HG02642 (cell line): ENCODE results near the gene IQGAP2.
A peak's percentile ranks its signal among the peaks of the same experiment; 100 is the strongest.
"Not testable (repeated sequence)": the region's sequence is repeated elsewhere in the genome, so short reads cannot be mapped to it uniquely, and the experiment has no call there.

ENCODE experiments used
- ATAC-seq: cut with Tn5 transposase; IDR thresholded peaks from one replicate; pipeline ENCODE4 v1.9.1; 2021; ENCODE audit warnings: mild to moderate bottlenecking; ENCODE audit not compliant: unreplicated experiment, poor library complexity

IQGAP2 gene

GRCh38 chr5:76493190-76493837 lies 90.2 kb downstream of the IQGAP2 start:
- no peak for ATAC-seq

DNA sequence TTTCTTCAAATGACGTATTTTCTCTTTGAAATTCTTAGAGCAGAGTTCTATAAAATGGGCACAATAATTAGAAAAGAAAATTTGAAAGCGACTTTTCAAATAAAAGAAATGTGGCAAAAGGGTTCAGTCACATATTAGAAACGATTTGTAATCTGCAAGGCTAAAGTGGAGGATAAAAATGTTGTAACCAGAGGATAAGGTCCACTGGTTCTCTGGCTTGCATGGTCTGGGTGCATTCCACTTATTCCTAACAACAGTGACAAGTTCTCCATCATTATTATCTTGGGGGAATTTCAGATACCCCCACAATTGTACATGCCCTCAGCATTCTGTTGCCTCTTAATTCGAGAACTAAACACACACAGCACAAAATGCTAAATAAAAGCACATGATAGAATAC lies 91.1 kb downstream of the IQGAP2 start:
- no peak for ATAC-seq

DNA sequence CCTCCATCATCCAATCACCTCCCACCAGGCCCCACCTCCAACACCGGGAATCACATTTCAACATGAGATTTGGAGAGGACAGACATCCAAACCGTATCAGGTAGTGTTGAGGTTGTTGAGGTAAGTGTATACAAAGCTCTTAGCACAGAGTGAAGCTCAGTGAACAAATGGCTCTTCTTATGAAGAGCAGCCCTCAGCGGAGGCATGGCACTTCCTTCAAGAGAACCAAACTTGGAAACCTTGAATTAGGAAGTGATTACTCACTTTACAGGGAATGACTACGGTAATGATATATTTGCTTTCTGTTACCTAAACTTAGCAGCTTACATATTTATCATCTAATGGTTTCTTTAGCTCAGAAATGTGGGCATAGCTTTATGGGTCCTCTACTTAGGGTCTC lies 92.8 kb downstream of the IQGAP2 start:
- ATAC-seq: no peak

- ATAC-seq: no peak
These were observed 94.0 kb downstream of the IQGAP2 start for GRCh38 chr5:76497065-76497460.

GRCh38 chr5:76497986-76498717 lies 95.1 kb downstream of the IQGAP2 start:
- ATAC-seq: no peak

GRCh38 chr5:76499507-76500161 lies 96.5 kb downstream of the IQGAP2 start:
- no peak for ATAC-seq

DNA sequence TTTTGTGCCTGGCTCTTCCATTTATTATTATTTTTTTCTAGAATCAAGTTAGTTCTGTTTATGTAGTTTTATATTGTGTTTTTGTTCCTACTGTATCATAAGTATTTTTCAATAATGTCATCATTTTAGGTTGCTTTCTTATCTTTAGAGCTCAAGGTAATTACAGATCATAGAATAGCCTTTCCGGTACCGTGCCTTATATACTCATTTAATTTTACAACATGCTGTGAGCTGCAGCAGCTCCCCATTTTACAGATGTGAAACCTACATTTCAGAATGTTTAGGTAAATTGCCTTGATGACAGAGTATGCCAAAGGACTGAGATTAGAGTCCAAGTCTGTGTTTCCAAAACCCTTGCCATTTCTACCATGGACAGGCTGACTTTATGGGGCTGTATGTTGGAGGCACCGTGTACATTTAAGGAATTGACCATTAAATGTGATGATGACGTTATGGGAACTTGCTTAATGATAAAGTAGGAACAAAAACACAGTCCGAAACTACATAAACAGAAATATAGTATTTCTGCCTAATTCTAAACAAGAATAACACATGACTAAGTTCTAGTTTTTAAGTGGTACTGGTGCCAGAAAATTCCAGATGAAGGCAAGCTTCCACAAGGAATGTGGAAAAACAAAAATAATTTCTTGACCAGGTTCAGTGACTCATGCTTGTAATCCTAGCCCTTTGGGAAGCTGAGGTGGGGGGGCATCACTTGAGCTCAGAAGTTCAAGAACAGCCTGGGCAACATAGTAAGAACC lies 97.7 kb downstream of the IQGAP2 start:
- no peak for ATAC-seq

DNA sequence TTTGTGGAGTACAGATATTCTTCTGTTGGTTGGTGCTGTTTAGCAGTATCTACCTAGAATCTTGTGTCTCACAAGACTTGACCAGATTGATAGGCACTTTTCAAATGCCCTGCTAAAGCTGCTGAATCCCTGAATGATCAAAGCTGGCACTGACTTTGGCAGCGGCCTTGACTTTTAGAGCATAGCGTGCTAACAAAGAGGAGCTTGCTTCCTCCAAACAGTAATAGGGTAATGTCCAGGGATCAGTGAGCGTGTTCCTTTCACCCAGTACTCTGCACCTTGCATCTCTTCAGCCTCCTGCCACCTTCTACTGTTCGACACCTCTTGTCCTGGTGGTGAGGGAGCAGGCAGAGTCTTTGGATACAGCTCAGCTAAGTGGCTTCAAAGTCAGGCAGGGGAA lies 100.8 kb downstream of the IQGAP2 start:
- no peak for ATAC-seq

DNA sequence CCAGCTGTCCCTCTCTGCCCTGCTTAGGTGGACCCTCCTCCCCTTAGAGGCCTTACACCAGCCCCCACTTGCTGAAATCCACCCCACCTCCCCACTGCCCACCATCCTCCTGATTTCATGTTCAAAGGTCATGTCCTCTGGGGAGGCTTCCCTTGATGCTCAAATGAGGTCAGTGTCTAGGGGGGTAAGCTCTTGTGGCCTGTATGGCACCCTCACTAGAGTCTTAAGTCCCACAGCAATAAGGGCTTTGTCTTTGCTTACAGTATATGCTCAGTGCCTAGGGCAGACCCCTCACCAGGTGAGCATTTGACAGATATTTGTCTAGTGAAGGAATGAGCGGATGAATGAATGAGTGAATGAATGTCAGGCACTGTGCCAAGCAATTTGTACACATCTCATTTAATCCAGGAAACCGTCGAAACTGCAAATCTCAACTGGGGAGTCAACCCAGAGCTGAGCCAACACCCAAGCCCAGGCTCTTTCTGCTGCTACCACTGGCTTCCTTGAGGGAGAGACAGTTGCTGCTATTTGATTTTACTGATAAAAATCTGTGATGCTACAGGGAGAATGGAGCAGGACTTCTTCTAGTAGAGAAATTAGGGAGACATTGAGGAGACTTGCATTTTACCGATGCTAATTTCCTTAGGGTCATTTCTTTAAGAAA lies 101.9 kb downstream of the IQGAP2 start:
- no peak for ATAC-seq

DNA sequence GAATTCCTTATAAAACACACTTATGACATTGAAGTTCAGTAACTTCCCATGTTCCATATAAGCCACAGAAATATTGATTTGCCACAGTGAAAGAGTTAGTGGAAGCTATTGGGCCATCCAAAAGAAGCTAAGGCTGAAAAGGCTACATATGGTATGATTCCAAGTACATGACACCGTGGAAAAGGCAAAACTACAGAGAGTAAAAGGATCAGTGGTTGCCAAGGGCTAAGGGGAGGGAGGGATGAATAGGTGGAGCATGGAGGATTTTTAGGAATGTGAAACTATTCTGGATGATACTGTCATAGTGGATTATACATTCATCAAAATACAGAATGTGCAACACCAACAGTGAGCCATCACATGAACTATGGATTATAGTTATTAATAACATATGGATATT lies 110.4 kb downstream of the IQGAP2 start:
- ATAC-seq: no peak

DNA sequence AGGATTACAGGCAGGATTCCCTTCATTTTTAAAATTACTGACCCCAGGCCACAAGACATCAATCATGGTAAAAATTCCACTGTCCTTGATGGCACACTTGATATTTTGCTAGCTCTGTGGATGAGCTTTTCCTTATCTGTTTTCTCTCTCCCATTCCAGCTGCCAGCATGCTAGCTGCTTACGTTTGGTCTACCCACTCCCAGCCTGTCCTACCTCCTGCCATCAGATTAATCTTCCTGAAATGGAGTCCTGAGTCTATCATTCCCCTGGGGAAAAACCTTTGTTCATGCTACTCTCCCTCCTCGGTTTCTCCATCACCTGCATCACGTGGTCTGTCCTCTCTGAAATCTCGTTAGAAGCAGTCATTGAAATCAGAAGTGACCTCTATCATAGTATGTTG lies 111.2 kb downstream of the IQGAP2 start:
- ATAC-seq: no peak

- ATAC-seq: no peak
These were observed 111.6 kb downstream of the IQGAP2 start for GRCh38 chr5:76514713-76515112.

DNA sequence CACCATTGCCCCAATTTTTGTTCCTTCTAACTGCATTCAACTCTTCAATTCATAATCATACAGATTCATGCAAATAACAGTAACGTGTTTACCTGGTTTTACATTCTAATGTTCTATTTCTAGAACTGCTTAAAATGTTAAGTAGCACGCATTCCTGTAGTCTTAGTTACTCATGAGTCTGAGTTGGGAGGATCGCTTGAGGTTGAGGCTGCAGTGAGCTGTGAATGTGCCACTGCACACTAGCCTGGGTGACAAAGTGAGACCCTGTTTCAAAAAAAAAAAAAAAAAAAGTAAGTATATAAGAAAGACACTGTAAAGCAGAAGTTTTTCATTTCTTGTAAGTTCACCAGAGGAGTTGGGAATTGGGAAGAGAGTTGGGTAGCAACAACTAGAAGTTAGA lies 114.2 kb downstream of the IQGAP2 start:
- no peak for ATAC-seq

- ATAC-seq: not testable (repeated sequence)
These were observed 115.2 kb downstream of the IQGAP2 start for GRCh38 chr5:76518246-76518645.

DNA sequence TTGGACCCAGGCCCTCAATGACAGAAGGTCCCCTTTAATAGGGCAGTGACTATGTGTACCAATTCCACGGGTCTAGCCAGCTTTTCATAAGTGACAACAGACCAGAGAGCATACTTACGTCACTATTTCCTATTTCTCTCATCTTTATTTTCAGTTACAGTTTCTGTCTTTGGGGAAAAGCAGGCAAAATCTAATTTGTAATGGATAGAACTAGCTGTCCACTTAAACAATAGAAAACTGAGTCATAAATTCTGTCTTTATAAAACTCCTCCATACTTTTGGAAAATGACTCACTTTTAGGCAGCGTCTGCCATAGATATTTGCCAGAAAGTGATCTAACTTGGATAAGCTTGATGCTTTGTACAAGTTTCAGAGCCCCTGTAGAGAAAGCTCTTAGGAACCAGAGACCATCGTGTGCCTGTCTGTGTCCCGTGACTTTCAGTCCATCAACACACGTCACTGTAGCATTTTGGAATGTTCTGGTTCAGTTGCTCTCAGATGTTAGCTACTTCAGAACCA lies 118.2 kb downstream of the IQGAP2 start:
- peak; percentile 83 for ATAC-seq

GRCh38 chr5:76522103-76522935 lies 119.2 kb downstream of the IQGAP2 start:
- no peak for ATAC-seq

DNA sequence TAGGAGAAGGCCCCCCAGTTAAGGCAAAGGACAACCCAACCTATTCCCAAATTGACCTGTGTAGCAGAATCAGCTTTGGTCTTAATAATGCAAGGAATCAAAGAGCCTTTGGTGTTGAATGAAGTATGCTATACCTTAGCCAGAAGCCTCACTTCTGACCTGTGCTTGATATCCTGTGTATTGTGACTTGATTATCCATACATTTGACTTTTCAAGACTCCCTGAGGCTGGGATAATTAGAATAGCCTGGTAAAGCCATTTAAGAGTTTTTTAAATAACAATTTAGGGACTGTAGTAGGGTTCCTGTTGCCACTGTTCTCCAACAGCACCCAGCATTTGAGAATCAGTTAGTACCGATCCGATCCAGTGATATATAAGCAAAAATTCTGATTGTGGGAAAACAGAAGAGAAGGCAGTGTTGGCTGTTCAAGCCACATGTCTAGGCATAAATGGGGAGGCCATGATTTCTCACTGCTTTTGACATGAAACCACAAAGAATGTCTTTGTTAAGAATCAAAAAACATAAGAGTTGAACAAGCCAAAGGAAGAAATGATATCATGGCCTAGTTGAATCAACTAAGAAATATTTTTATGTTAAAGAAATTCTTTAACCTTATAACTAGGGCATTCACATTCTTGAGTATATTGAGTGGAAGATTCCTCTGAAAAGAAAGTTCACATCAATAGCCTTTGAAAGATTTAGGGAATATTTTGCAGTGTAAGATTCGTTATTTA lies 121.2 kb downstream of the IQGAP2 start:
- ATAC-seq: no peak

DNA sequence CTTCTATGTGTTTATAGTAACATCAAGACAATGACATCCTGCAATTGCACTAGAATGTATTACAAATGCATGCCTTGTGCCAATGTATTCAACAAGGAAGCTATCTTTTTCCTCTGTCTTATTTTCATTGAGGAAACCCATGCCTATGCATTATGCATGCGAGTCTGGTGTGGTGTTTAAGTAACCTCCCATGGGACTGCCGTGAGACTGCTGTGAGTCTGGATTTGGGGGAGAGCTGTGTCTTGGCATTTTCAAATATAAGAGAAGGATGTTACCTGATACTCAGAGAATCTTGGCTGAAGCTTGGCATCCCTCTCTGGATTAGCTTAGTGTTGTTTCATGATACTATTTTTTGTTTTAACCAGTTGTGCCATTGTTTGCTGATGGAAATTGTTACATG lies 121.8 kb downstream of the IQGAP2 start:
- ATAC-seq: no peak

DNA sequence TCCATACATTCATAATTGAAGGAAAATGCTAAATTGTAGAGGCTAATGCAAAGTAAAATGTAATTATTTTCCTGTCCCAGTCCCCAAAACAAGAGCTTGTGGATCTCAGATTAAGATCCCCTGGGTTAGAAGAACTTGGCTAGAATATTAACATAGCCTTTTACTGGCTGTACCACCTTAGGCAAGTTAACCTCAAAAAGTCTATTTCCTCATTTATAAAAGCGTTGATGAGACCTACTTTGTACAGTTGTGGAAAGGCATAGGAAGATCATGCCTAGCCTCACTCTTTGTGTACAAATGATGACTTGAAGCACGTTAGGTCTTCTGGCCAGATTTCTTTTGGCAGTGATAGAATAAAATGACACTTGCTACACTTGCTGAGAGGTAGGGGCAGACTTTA lies 122.9 kb downstream of the IQGAP2 start:
- no peak for ATAC-seq
